ENCODE measurements around the gene STRA6.
"Not testable (repeated sequence)": the region's sequence is repeated elsewhere in the genome, so short reads cannot be mapped to it uniquely, and the experiment has no call there.

The STRA6 gene

DNA sequence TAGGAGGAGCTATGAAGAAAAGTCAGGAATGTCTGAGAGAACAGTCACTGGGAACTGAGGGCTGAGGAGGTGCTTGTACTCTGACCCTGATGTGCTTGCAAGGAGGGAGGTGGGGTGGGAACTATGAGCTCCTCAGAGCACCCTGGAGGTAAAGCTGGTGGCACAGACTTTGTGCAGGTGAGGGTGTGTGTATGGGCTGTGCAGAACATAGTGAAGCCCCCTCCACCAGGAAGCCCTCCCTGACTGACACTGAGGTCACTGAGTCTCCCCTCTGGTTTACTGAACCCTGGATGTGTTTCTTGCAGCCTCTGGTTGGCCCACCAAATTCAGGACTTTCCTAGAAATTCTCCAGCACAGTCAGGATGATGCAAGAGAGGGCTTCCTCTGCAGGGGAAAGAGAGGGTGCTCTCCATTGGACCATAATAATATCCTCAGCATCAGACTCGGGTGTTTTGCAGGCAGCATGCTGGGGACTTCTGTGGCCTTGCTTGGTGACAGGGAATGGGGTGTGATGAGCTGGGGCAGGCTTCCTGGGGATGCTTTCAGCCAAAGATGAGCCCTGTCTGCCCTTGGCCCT, 30.5 kb downstream of the STRA6 start:
- DNase-seq (ENCODE audit: low read depth) = no peak
- no peak overlapping the region for H3K4me3 ChIP-seq (ENCODE audit: low read depth, low read length)

DNA sequence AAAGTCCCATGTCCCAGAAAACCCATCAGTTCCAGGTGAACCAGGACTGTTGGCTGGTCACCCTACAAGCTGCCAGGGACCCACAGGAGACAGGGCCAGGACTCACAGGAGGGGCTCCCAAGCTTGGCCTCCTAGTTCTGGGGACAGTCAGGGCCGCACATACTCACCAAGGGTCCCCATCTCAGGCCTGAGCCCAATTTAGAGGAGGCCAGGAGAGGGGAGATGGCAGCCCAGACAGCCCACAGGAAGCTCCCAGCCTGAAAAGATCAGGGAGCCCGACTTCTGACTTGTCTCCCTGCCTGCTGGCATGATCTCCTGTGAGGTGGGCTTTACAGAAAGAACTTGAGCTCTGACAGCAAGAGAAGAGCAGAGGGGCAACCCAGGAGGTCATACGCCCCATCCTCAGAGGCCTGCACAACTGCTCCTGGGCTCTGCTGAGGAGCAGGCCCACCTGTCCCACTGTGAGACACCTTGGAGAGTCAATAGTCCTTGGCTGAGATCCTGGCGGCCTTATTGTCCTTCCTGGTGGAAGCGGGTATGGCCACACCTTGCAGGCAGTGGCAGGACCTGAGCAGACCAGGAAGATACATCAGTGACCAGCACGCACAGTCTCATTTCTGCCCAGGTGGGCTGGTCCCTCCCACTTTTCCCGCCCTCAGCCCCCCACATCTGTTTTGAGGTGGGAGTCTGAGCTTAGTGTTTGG, 31.6 kb downstream of the STRA6 start:
- H3K4me3 ChIP-seq (ENCODE audit: low read depth, low read length) = no peak overlapping the region
- DNase-seq (ENCODE audit: low read depth) = no peak

DNA sequence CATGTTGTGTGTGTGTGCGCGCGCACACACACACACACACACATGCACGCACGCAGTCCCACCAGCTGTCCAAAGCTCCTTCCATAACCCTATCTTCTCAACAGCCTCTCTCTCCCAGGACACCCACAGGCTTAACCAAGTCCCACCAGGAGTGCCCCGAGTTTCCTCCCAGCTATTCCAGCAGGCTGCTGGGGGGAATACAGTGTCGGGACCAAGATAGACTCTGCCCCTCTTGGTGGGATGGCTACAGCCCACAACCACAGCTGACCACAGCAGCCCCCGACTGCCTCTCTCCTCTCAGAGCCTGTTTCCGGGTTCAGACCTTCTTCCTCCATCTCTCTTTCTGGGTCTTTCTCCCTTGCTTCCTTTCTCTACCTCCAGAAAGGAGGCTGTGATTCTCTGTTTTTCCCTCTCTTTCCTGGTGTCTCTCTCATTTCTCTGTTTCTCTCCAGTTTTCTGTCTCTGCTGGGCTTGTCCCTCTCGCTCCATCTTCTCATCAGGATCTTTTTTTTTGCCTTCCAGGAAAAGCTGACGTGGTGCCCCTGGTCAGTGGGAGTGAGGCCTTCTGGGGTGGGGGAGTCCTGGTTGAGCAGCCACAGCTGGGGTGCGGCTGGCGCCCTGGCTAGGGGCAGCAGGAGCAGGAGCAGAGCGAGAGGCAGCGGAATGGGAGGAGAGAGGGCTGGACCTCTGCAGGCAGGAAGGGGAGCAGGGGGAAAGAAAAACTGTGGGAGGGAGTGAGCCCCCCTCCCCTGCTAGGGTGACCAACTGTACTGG, 32.3 kb downstream of the STRA6 start:
- no peak for DNase-seq (ENCODE audit: low read depth)
- no peak overlapping the region for H3K4me3 ChIP-seq (ENCODE audit: low read depth, low read length)

DNA sequence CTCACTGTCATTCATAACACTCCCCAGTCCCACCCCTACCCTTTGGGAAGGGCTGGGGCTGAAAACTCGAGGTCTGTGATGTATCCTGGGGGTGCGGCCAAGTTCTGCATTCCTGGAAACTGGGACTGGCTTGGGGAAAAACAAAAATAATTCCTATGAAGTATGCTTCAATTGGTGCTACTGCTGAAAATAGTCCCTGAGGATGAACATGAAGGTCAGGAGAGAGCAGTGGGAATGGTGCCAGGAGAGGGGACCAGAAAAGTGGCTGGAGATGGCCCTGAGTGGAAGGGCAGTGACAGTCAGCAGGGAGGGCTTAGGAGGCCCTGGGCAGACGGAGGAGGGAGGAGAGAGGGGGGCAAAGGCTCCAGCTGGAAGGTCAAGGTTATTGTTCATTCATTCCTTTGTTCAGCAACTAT, 33.9 kb downstream of the STRA6 start:
- DNase-seq (ENCODE audit: low read depth) = no peak
- no peak overlapping the region for H3K4me3 ChIP-seq (ENCODE audit: low read depth, low read length)

DNA sequence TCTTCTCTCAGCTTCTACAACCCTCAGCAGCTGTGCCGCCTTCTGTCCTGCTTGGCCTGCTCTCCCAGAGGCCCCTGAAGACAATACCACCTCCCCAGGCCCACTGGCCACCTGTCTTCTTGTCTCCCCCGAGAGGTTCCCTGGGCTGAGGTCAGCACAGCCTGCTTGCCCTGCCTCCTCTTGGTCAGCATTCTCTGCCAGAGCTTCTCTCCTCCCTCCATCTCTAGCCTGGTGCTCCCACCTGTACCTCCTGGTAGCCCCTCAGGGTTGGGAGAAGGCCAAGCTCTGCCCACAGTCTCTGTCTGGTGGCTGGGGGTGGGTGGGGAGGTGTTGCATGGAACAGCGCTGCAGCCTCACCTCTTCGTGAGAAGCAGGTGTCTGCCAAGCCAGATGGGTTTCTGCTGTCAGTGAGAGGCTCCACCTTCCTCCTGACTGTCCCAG, 34.7 kb downstream of the STRA6 start:
- DNase-seq (ENCODE audit: low read depth) = no peak
- no peak overlapping the region for H3K4me3 ChIP-seq (ENCODE audit: low read depth, low read length)

DNA sequence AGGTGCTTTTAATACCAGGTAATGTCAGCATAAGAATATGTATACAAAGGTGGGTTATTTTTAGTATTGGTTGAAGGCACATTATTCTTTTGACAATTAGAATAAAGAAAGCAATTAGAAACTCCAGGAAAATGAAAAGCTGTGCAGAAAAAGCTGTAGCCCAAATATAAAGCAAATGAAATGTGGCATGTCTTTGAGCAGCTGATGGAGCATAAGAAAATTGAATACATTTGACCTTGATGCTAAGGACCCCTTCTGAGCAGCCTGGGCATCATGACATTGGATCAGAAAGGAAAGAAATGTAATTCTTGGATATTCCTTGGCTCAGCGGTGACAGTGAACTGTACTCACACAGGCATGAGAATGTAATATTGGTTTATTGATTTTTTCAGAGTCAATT, 37.1 kb downstream of the STRA6 start:
- DNase-seq (ENCODE audit: low read depth) = no peak
- no peak overlapping the region for H3K4me3 ChIP-seq (ENCODE audit: low read depth, low read length)

GRCh38 chr15:74162195-74162536, 40.4 kb downstream of the STRA6 start:
- DNase-seq (ENCODE audit: low read depth); H3K4me3 ChIP-seq (ENCODE audit: low read depth, low read length): not testable (repeated sequence)

DNA sequence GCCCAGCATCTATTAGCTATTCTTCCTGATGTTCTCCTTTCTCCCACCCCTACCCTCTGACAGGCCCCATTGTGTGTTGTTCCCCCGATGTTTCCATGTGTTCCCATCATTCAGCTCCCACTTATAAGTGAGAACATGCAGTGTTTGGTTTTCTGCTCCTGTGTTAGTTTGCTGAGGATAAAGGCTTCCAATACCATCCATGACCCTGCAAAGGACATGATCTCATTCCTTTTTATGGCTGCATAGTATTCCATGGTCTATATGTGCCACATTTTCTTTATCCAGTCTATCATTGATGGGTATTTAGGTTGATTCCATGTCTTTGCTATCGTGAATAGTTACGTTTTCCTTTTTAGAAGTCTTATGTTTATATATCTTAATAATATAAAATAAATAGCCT, 42.2 kb downstream of the STRA6 start:
- H3K4me3 ChIP-seq (ENCODE audit: low read depth, low read length); DNase-seq (ENCODE audit: low read depth): not testable (repeated sequence)

DNA sequence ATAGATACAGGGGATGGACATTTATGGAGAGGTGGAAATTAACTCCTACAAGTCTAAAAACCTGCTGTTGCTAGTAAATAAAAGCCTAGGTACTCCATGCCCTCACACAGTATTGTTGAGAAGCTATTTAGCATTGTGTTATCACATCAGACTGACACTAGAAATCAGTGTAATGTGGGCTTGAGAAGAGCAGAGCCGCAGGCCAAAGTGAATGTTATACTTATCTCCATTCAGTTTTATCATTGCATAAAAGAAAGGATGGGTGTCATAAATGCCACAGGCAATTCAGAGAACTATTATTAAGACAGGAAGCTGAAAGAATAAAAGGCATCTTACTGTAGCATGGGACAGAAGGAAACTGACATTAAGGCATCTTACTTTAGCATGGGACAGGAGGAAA, 42.8 kb downstream of the STRA6 start:
- DNase-seq (ENCODE audit: low read depth) = no peak

GRCh38 chr15:74158855-74159650, 43.5 kb downstream of the STRA6 start:
- DNase-seq (ENCODE audit: low read depth) = no peak
- no peak overlapping the region for H3K4me3 ChIP-seq (ENCODE audit: low read depth, low read length)

More for the DNA sequence above, 42.8 kb downstream of the STRA6 start:
- no peak overlapping the region for H3K4me3 ChIP-seq (ENCODE audit: low read depth, low read length)

GRCh38 chr15:74157868-74158827, 44.4 kb downstream of the STRA6 start:
- DNase-seq (ENCODE audit: low read depth) = no peak
- no peak overlapping the region for H3K4me3 ChIP-seq (ENCODE audit: low read depth, low read length)

GRCh38 chr15:74156678-74157411, 45.7 kb downstream of the STRA6 start:
- no peak for DNase-seq (ENCODE audit: low read depth)
- H3K4me3 ChIP-seq (ENCODE audit: low read depth, low read length) = no peak overlapping the region

DNA sequence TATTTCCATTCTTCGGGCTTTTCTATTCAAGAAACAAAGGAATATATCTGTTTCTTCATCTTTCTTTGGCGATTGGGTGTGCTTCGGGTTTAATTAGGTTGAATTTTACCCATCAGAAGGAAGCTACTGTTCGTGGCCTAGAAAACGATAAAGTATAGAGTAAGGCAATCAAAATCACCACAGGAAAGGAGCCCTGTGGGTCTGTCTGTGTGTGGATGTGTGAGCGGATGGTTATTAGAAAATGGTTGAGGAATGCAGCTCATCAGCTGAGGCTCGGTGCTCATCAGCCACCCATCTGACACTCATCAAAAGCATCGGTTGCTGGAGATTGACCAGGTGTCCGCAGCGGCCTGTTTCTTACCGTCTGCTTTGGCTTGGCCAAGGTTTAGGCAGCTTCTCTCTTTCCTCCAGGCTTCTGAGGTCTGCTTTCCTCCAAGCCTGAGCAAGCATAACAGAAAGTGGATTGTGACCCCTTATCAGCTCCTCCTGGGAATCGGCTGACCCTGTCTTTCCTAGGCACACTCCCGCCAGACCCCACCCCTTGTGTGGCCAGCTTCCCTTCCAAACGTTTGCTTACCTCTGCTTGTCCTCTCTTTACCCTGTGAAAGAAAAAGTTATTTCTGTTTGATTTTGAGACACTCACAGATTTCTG, 46.7 kb downstream of the STRA6 start:
- DNase-seq (ENCODE audit: low read depth) = no peak
- H3K4me3 ChIP-seq (ENCODE audit: low read depth, low read length) = no peak overlapping the region

DNA sequence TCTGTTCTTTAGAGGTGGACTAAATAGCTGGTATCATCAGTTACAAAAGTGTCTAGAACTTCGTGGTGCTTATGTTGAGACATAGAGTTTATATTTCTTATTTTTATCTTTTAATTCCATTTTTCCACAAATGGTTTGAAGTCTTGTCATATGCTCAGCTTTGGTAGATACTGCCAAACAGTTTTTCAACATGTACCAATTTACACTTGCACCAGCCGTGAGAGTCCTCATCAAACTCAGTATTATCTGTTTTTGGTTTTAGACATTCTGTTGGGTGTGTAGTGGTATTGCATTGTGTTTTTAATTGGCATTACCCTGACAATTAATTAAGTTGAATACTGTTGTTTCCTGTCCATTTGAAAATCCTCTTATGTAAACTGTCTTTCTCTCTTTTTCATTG, 55.5 kb downstream of the STRA6 start:
- H3K4me3 ChIP-seq (ENCODE audit: low read depth, low read length) = no peak overlapping the region
- no peak for DNase-seq (ENCODE audit: low read depth)

DNA sequence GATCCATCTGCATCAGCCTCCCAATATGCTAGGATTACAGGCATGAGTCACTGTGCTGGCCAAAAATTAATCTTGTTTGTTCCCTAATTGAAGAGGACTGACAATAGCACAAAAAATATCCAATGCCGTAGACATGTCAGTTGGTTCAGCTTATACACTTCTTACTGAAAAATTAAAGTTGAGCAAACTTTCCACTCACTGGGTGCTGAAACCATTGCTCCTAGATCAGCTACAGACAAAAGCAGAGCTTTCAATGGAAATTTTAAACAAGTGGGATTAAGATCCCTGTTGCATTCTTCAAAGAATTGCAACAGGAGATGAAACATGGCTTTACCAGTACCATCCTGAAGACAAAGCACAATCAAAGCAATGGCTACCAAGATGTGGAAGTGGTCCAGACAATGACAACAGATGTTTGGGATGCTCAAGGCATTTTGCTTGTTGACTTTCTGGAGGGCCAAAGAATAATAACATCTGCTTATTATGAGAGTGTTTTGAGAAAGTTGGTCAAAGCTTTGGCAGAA, 56.2 kb downstream of the STRA6 start:
- H3K4me3 ChIP-seq (ENCODE audit: low read depth, low read length) = no peak overlapping the region
- DNase-seq (ENCODE audit: low read depth) = no peak

DNA sequence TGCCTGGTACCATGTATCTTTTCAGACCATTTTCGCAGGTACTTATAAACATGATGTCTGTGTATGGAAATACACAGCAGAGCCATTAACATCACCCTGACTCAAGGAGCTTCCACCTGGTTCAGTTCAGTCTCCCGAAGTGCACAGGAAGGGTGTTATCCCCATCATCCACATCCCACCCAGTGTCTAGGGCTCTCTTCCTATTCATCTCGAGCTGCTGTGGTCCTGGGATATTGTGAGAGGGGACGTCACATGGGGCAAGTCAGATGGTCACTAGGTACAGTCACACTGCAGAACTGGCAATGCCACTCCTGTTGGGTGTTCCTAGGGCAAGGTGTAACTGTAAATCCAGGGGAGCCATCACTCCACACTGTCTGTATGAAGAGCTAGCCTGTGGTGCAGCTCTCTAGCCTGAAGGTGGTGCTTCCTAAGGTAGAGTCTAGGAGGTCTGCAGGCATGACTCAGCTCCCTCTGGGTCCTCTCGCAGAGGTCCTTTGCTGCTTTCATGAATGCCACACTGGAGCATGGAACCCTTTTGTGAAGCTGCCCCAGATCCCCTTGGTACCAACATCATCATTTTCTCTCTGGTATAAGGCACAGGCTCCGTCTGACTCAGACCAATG, 58.3 kb downstream of the STRA6 start:
- DNase-seq (ENCODE audit: low read depth) = no peak
- H3K4me3 ChIP-seq (ENCODE audit: low read depth, low read length) = no peak overlapping the region

DNA sequence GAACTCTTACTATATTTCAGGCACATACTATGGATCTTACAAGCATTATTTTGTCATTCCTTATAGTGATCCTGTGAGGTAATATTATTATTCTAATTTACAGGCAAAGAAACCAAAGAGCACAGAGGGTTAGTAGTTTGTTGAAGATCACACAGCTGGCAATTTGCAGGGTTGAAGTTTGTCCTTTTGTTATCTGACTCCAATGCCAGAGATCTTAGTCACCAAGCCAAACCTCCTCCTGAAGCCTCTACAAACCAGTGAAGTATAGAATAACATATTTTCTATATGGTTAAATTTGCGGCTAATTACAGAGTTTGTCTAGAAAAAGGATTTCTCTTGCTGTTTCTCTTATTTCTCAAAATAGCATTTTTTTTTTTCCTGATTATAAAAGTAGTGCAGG, 61.0 kb downstream of the STRA6 start:
- no peak for DNase-seq (ENCODE audit: low read depth)
- H3K4me3 ChIP-seq (ENCODE audit: low read depth, low read length) = no peak overlapping the region
